Fibroblast of villous mesenchyme (primary cell): Measurements from ENCODE around the gene ANKK1. TPM values are rescaled to one million over a fixed set of nuclear protein-coding genes. Genes with fewer than 3 reads are reported as not detected.

Source experiments
- DNase-seq: peaks from one replicate; pipeline ENCODE4 v3.0.0-alpha.2; 2010; ENCODE audit warnings: low read depth
- H3K4me3 ChIP-seq: 2 replicates; pipeline ENCODE4 v1.5.1; 2011; ENCODE audit warnings: low read depth, mild to moderate bottlenecking, low read length
- CTCF ChIP-seq: IDR thresholded peaks from 2 replicates; pipeline ENCODE4 v1.5.1; 2012; ENCODE audit warnings: low read depth, mild to moderate bottlenecking, low read length; ENCODE audit not compliant: insufficient read depth
- total RNA-seq: library from RNA; depleted of rRNA; stranded (reverse); fragments of >200 nt; gene quantifications from 2 replicates; pipeline ENCODE4 v1.2.3, GENCODE V29; 2012

Gene ANKK1
- total RNA-seq, 1 donor, result under 0.01 TPM

DNA sequence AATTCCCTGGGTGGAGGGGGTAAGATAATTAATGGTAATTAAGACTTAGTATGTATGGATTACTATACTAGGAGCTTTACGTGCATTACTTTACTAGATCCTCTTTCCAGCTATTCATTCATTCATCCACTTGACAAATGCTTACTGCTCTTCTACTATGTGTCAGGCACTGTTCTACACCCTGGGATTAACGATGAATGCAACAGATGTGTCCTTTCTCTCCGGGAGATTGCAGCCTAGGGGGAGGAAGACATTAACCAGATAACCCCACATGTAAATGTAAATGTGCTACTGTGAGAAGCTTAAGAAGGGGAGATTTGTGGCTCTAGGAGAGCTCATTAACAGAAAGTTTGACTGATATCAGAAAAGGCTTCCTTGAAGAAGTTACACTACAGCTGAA lies 1.7 kb downstream of the ANKK1 start:
- TF ChIP-seq CTCF, result no peak
- H3K4me3 ChIP-seq, result no peak overlapping the region
- peak; percentile 76 for DNase-seq

- no peak for DNase-seq
- H3K4me3 ChIP-seq, result no peak overlapping the region
- no peak for TF ChIP-seq CTCF
These were observed 4.8 kb downstream of the ANKK1 start for GRCh38 chr11:113392236-113392921.

GRCh38 chr11:113393501-113393985 lies 6.0 kb downstream of the ANKK1 start:
- H3K4me3 ChIP-seq, result no peak overlapping the region
- DNase-seq, result no peak
- no peak for TF ChIP-seq CTCF

DNA sequence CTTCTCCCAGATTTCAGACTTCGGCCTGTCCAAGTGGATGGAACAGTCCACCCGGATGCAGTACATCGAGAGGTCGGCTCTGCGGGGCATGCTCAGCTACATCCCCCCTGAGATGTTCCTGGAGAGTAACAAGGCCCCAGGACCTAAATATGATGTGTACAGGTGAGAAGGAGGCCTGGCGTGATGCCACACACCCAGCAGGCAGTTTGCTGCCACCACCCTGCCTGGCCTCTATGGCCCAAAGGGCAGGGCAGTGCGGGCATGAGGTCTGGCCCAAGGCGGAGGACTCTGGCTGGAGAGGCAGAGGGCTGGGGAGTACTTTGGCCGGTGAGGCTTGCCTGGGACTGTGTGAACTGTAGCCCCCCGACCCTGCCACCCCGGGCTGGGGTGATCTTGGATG lies 7.3 kb downstream of the ANKK1 start:
- DNase-seq, result no peak

GRCh38 chr11:113395782-113396336 lies 8.3 kb downstream of the ANKK1 start:
- TF ChIP-seq CTCF, result no peak
- no peak overlapping the region for H3K4me3 ChIP-seq
- DNase-seq, result no peak

More for the DNA sequence above, 7.3 kb downstream of the ANKK1 start:
- no peak overlapping the region for H3K4me3 ChIP-seq
- no peak for TF ChIP-seq CTCF

- DNase-seq, result no peak
- no peak for TF ChIP-seq CTCF
- no peak overlapping the region for H3K4me3 ChIP-seq
These were observed 9.1 kb downstream of the ANKK1 start for GRCh38 chr11:113396690-113397089.

DNA sequence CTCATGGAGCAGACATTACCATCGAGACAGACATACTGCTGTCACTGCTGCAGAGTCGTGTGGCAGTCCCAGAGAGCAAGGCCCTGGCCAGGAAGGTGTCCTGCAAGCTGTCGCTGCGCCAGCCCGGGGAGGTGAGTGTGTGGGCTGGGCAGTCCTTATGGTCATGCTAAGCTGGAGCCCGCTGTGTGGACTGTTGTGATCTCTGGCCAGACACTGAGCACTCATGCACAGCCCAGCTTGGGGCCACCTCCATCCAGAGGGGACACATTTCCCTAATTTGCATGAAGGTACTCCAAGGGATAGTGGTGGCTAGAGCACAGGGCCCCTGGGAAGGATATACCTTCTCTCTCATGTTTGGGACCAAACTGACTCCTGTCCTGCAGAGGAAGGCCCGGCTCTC lies 9.6 kb downstream of the ANKK1 start:
- no peak for DNase-seq
- no peak for TF ChIP-seq CTCF

More for the DNA sequence above, 9.6 kb downstream of the ANKK1 start:
- H3K4me3 ChIP-seq, result no peak overlapping the region
